H1 (cell line): ENCODE data around the gene SATB2. TPM values are rescaled to one million over a fixed set of nuclear protein-coding genes. Genes with fewer than 3 reads are reported as not detected.

Experiments used
- BACH1 ChIP-seq: IDR thresholded peaks from 2 replicates; pipeline ENCODE4 v1.6.1; 2012; ENCODE audit warnings: low read length, improper control_type of control experiment
- CTBP2 ChIP-seq: IDR thresholded peaks from 2 replicates; pipeline ENCODE4 v1.7.0; 2011; ENCODE audit warnings: borderline replicate concordance, mild to moderate bottlenecking, moderate library complexity, mixed read lengths, low read length; ENCODE audit not compliant: insufficient read depth, insufficient read length
- GABPA ChIP-seq: IDR thresholded peaks from 2 replicates; pipeline ENCODE4 v1.6.1; 2011; ENCODE audit warnings: mild to moderate bottlenecking, low read length, moderate library complexity, borderline replicate concordance; ENCODE audit not compliant: insufficient read depth
- KDM4A ChIP-seq: IDR thresholded peaks from one replicate; pipeline ENCODE4 v1.7.1; 2012; ENCODE audit warnings: low read depth, mild to moderate bottlenecking, moderate library complexity, low read length, inconsistent platforms; ENCODE audit not compliant: severe bottlenecking
- PHF8 ChIP-seq: fragments of 200-600 bp; sonication (generic); conservative IDR thresholded peaks from 2 replicates; pipeline ENCODE4 v1.7.1; 2012; ENCODE audit warnings: low read depth, mild to moderate bottlenecking, inconsistent platforms, low read length, moderate library complexity
- RXRA ChIP-seq: IDR thresholded peaks from 2 replicates; pipeline ENCODE4 v1.6.1; 2011; ENCODE audit warnings: low read depth, mild to moderate bottlenecking, low read length, moderate library complexity; ENCODE audit not compliant: insufficient read depth
- SP2 ChIP-seq: IDR thresholded peaks from 2 replicates; pipeline ENCODE4 v1.6.1; 2012; ENCODE audit warnings: mild to moderate bottlenecking, low read length, inconsistent platforms
- polyA plus RNA-seq, 7 experiments: library from polyadenylated mRNA; depleted of rRNA in 3 of 7; stranded (reverse) in 5 of 7; unstranded in 2 of 7; fragments of >200 nt in 5 of 7; fragments of 200-250 nt in 2 of 7; gene quantifications; 1 replicate in 5 of 7; 2 replicates in 1 of 7; 4 replicates in 1 of 7; pipeline versions ENCODE4 v1.2.1 to v1.2.3, GENCODE V29; 2011 to 2013; ENCODE audit warnings: missing spikeins in 2 of 7, mixed read lengths in 2 of 7
- total RNA-seq: library from RNA; stranded (reverse); fragmentation: NEBNext Ultra II Directional; extraction: Animal tissue kit (Norgen Biotek cat#: 25700); gene quantifications from 2 replicates; pipeline ENCODE4 v1.2.1, GENCODE V29; 2021
- TF ChIP-seq, protein P1 (sequence below): IDR thresholded peaks from 2 replicates; pipeline ENCODE4 v1.6.1; 2011; ENCODE audit warnings: low read length, improper control_type of control experiment
- TF ChIP-seq, protein P2 (sequence below): IDR thresholded peaks from 2 replicates; pipeline ENCODE4 v1.6.1; 2012; ENCODE audit warnings: inconsistent platforms

The SATB2 gene
- total and polyA plus RNA-seq, 2 of the 8 experiments (the other 6 are each of a cell fraction or from before 2014, with no cell fraction given), result 1.3 to 5.7 TPM

DNA sequence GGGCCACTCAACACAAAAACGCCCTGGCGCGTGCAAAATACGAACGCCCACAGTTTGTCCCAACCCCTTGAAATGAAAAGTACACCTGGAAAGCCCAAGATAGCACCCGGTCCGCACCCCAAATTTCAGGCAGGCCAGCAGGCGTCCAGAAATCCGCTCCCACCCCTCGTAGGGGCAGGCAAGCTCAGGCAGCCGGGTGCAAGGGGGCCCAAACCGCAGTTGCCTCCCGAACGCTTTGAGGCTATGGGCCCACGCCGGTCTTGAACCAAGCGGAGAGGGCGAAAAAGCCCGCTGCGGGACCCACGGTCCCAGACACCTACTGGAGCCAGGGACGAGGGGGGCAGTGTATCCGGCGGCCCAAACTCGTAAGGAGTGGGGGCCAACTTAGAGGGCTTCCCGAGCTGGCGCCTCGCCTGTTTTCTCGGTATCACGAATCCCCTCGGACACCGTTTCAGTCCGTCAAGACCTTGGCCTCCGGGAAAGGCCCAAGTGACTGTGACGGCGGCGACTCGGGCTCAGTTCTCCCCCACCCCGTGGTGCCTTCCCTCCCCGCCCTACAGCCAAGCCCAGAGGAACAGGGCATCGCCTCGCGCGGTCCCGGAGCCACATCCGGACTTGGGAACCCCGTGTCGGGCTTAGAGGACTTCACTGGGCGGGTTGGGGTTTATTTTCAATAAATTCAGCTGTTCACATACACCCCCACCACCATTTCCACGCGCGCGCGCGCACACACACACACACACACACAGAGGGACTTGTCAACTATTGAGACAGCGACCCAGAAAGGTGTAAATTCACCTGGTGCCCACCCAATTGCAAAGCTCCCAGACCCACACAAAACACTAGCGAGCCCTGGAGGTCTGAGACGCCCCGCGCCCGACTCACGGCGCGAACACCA, 6.2 kb upstream of the SATB2 start (continued):
- no peak for TF ChIP-seq GABPA
- TF ChIP-seq KDM4A, result peak; percentile 18
- peak; percentile 84 for TF ChIP-seq CTBP2
- TF ChIP-seq, protein P1, sequence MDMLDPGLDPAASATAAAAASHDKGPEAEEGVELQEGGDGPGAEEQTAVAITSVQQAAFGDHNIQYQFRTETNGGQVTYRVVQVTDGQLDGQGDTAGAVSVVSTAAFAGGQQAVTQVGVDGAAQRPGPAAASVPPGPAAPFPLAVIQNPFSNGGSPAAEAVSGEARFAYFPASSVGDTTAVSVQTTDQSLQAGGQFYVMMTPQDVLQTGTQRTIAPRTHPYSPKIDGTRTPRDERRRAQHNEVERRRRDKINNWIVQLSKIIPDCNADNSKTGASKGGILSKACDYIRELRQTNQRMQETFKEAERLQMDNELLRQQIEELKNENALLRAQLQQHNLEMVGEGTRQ, result no peak
- no peak for TF ChIP-seq RXRA
- TF ChIP-seq, protein P2, sequence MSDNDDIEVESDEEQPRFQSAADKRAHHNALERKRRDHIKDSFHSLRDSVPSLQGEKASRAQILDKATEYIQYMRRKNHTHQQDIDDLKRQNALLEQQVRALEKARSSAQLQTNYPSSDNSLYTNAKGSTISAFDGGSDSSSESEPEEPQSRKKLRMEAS, result no peak
- no peak for TF ChIP-seq PHF8
- TF ChIP-seq BACH1, result peak; percentile 18; the same call in 1 of the 2 replicates
- TF ChIP-seq SP2, result no peak
